Panc1 (cell line): ENCODE data around the gene DAPK1. TPM values are rescaled to one million over a fixed set of nuclear protein-coding genes. Genes with fewer than 3 reads are reported as not detected.

ENCODE experiments used
- ATAC-seq: fragments of 200-7000 bp; cut with Tn5 transposase; 2 replicates; pipeline ENCODE4 v1.9.1; 2020; ENCODE audit warnings: mild to moderate bottlenecking, moderate library complexity
- BruUV-seq: library from RNA; stranded (reverse); fragments of 400-500 nt; replicated peaks from 2 replicates; lab custom pipeline; 2021; lab: Mats Ljungman, UMichigan
- CTCF ChIA-PET: fragments of 300-600 bp; sonication (Branson Sonifier 250); formaldehyde crosslinking; loops from one replicate; lab custom pipeline; 2022; ENCODE audit warnings: antibody characterized with exemption; lab: Charles Lee
- POLR2A ChIA-PET: fragments of 300-600 bp; sonication (Branson Sonifier 250); formaldehyde crosslinking; loops from one replicate; lab custom pipeline; 2022; ENCODE audit warnings: antibody characterized with exemption; lab: Charles Lee
- DNase-seq: peaks from one replicate; pipeline ENCODE4 v3.0.0-alpha.2; 2010; ENCODE audit warnings: low read depth, low spot score
- H3K27ac ChIP-seq: 2 replicates; pipeline ENCODE4 v1.5.1; 2011; ENCODE audit warnings: mild to moderate bottlenecking, low read length, inconsistent platforms
- H3K27me3 ChIP-seq: fragments of 200-500 bp; sonication (Bioruptor generic); 2 replicates; pipeline ENCODE4 v1.6.0; 2014; ENCODE audit warnings: low read length, inconsistent platforms; ENCODE audit not compliant: control insufficient read depth, insufficient read depth
- H3K36me3 ChIP-seq: fragments of 200-500 bp; sonication (Bioruptor generic); 2 replicates; pipeline ENCODE4 v1.5.1; 2014; ENCODE audit warnings: inconsistent platforms, mild to moderate bottlenecking, low read length, moderate library complexity; ENCODE audit not compliant: control insufficient read depth, insufficient read depth
- H3K4me1 ChIP-seq: 2 replicates; pipeline ENCODE4 v1.5.1; 2011; ENCODE audit warnings: inconsistent platforms, mild to moderate bottlenecking, low read length, moderate library complexity; ENCODE audit not compliant: control insufficient read depth, insufficient read depth
- H3K4me3 ChIP-seq, 2 experiments: 2 replicates each; pipeline ENCODE4 v1.5.1; 2011 to 2012; ENCODE audit warnings: low read depth in 2 of 2, low read length in 2 of 2, mild to moderate bottlenecking in 2 of 2, inconsistent platforms in 1 of 2, moderate library complexity in 1 of 2
- H3K9me3 ChIP-seq: fragments of 200-500 bp; sonication (Bioruptor generic); 2 replicates; pipeline ENCODE4 v1.5.1; 2014; ENCODE audit warnings: low read depth, mild to moderate bottlenecking, inconsistent platforms, low read length, moderate library complexity; ENCODE audit not compliant: control insufficient read depth, insufficient read depth
- POLR2AphosphoS5 ChIP-seq: IDR thresholded peaks from 2 replicates; pipeline ENCODE4 v1.6.1; 2012; ENCODE audit warnings: mild to moderate bottlenecking, low read depth, low read length, moderate library complexity
- SIN3A ChIP-seq: IDR thresholded peaks from 2 replicates; pipeline ENCODE4 v1.6.1; 2012; ENCODE audit warnings: low read depth, mild to moderate bottlenecking, low read length, moderate library complexity, borderline replicate concordance; ENCODE audit not compliant: insufficient read depth
- TCF7L2 ChIP-seq: IDR thresholded peaks from 2 replicates; pipeline ENCODE4 v1.6.1; 2011; ENCODE audit warnings: mild to moderate bottlenecking, low read depth, low read length, inconsistent platforms
- in situ Hi-C: cut with HindIII; loops from 2 replicates; pipeline ENCODE4 v1.10.0; 2016; ENCODE audit warnings: low sequenced_read_pairs, low pct_unique_long_range_greater_than_20kb
- intact Hi-C: fragments of 100-400 bp; cut with micrococcal nuclease; formaldehyde crosslinking; loops from one replicate; pipeline ENCODE4 v1.10.0; 2022; ENCODE audit not compliant: unreplicated experiment
- total RNA-seq: library from RNA; stranded (reverse); gene quantifications from one replicate; pipeline ENCODE4 v1.2.1, GENCODE V29; 2021; ENCODE audit not compliant: unreplicated experiment
- TF ChIP-seq, protein P1 (sequence below): fragments of 450-650 bp; IDR thresholded peaks from 2 replicates; pipeline ENCODE4 v1.5.1; 2017; ENCODE audit warnings: mild to moderate bottlenecking
- TF ChIP-seq, protein P2 (sequence below), 2 experiments: IDR thresholded peaks; 2 replicates each; pipeline ENCODE4 v1.6.1; 2011 to 2012; ENCODE audit warnings: low read depth in 2 of 2, control low read depth in 1 of 2, low read length in 1 of 2, mild to moderate bottlenecking in 1 of 2, moderate library complexity in 1 of 2; ENCODE audit not compliant: insufficient read depth in 1 of 2

Gene DAPK1
- total RNA-seq, 1 experiment from 2014 or later = 0.87 TPM

DNA sequence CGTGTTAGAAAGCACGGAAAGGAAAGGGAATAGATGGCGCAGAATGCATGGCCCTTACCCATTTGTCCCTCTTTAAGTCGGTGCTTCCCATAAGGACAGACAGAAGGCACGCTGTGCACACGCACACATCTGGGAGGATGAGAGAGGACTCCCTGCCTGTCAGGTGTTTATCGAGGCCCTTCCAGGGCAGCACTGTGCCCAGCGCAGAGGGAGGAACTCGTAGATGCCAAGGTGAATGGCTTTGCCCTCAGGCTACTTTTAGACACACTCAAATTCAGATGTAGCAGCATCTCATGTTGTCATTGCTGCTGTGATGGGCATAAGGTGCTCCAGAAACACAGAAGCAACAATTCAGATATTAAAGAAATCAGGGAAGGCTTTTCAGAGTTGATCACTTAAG, 158.1 kb downstream of the DAPK1 start:
- POLR2A ChIA-PET = no interaction called here
- H3K4me1 ChIP-seq = no peaks in the 10 kb centered on the region
- DNase-seq (no peak), ATAC-seq (no peak)
- H3K27me3 ChIP-seq = no peaks in the 10 kb centered on the region
- no peak overlapping the region for H3K27ac ChIP-seq
- H3K9me3 ChIP-seq = no peaks in the 10 kb centered on the region
- CTCF ChIA-PET = no interaction called here
- no peak overlapping the region for H3K4me3 ChIP-seq
- TF ChIP-seq, protein P1, sequence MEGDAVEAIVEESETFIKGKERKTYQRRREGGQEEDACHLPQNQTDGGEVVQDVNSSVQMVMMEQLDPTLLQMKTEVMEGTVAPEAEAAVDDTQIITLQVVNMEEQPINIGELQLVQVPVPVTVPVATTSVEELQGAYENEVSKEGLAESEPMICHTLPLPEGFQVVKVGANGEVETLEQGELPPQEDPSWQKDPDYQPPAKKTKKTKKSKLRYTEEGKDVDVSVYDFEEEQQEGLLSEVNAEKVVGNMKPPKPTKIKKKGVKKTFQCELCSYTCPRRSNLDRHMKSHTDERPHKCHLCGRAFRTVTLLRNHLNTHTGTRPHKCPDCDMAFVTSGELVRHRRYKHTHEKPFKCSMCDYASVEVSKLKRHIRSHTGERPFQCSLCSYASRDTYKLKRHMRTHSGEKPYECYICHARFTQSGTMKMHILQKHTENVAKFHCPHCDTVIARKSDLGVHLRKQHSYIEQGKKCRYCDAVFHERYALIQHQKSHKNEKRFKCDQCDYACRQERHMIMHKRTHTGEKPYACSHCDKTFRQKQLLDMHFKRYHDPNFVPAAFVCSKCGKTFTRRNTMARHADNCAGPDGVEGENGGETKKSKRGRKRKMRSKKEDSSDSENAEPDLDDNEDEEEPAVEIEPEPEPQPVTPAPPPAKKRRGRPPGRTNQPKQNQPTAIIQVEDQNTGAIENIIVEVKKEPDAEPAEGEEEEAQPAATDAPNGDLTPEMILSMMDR = no peak
- TF ChIP-seq TCF7L2 = no peak
- no peak for TF ChIP-seq POLR2AphosphoS5
- TF ChIP-seq, protein P2, sequence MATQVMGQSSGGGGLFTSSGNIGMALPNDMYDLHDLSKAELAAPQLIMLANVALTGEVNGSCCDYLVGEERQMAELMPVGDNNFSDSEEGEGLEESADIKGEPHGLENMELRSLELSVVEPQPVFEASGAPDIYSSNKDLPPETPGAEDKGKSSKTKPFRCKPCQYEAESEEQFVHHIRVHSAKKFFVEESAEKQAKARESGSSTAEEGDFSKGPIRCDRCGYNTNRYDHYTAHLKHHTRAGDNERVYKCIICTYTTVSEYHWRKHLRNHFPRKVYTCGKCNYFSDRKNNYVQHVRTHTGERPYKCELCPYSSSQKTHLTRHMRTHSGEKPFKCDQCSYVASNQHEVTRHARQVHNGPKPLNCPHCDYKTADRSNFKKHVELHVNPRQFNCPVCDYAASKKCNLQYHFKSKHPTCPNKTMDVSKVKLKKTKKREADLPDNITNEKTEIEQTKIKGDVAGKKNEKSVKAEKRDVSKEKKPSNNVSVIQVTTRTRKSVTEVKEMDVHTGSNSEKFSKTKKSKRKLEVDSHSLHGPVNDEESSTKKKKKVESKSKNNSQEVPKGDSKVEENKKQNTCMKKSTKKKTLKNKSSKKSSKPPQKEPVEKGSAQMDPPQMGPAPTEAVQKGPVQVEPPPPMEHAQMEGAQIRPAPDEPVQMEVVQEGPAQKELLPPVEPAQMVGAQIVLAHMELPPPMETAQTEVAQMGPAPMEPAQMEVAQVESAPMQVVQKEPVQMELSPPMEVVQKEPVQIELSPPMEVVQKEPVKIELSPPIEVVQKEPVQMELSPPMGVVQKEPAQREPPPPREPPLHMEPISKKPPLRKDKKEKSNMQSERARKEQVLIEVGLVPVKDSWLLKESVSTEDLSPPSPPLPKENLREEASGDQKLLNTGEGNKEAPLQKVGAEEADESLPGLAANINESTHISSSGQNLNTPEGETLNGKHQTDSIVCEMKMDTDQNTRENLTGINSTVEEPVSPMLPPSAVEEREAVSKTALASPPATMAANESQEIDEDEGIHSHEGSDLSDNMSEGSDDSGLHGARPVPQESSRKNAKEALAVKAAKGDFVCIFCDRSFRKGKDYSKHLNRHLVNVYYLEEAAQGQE (IDR thresholded peaks at IDR 0.05; ENCODE audit: insufficient read depth in 1 of 2, low read depth in 2 of 2, low read length in 1 of 2) = no peak
- TF ChIP-seq SIN3A = no peak
- intact Hi-C loops (no loop called here), in situ Hi-C loops (no loop called here)
- H3K36me3 ChIP-seq = no peaks in the 10 kb centered on the region
- no TSS peak for BruUV-seq

DNA sequence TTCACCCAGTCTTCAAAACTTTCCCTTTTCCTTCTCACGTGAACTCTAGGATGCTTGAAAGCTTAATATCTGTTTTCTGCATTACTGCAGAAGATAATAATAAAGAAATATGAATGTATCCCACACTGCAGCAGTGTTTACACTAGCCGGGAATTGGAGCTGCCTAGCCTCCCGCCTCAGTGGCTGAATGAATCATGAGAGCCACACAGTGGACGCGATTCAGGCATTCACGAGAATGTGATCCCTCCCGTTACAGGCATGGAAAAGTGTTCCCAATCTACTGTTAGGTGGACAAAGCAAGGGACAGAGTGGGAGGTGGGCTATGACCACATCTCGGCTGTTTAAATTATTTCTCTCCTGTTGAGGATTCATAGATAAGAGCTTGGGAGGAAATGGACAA, 158.8 kb downstream of the DAPK1 start:
- ChIA-PET POLR2A (no interaction called here), CTCF (no interaction called here)
- DNase-seq (no peak), ATAC-seq (no peak)
- no peaks in the 10 kb centered on the region for H3K9me3 ChIP-seq
- H3K36me3 ChIP-seq = no peaks in the 10 kb centered on the region
- H3K4me1 ChIP-seq = no peaks in the 10 kb centered on the region
- TF ChIP-seq, protein P1 = no peak
- TF ChIP-seq, protein P2 (IDR thresholded peaks at IDR 0.05; ENCODE audit: insufficient read depth in 1 of 2, low read depth in 2 of 2, low read length in 1 of 2) = no peak
- TF ChIP-seq SIN3A (no peak), POLR2AphosphoS5 (no peak), TCF7L2 (no peak)
- no peak overlapping the region for H3K4me3 ChIP-seq
- no peaks in the 10 kb centered on the region for H3K27me3 ChIP-seq
- intact Hi-C loops = no loop called here
- no peak overlapping the region for H3K27ac ChIP-seq
- in situ Hi-C loops = no loop called here
- no TSS peak for BruUV-seq
